ENCODE data around the gene ZC3HAV1L. TPM values are rescaled to one million over a fixed set of nuclear protein-coding genes. Genes with fewer than 3 reads are reported as not detected.

Gene ZC3HAV1L
- total and polyA plus RNA-seq, 3 donors from 2014 or later, result 2.5 to 22.6 (median 22.4) TPM

GRCh38 chr7:139072796-139073195 is 37.0 kb upstream of the ZC3HAV1L start:
- no peaks in the 10 kb centered on the region for H3K4me1 ChIP-seq
- intact Hi-C loops (cut with DNase I; ENCODE audit: low total_unique reads), result no loop called here
- no peak overlapping the region for H3K27ac ChIP-seq
- DNase-seq, result no peak
- H3K36me3 ChIP-seq (ENCODE audit: low read depth, missing control alignments), result no peaks in the 10 kb centered on the region
- H3K4me3 ChIP-seq, result no peak overlapping the region
- no peaks in the 10 kb centered on the region for H3K27me3 ChIP-seq
- TF ChIP-seq CTCF (IDR thresholded peaks at IDR 0.05) (no peak), POLR2A (IDR thresholded peaks at IDR 0.05) (no peak)
- 76 to 85% methylated on average over 8 of the region's 8 CpGs for WGBS, 2 donors
- no peaks in the 10 kb centered on the region for H3K9me3 ChIP-seq

- Histone ChIP-seq H3K36me3 (ENCODE audit: low read depth, missing control alignments) (no peaks in the 10 kb centered on the region), H3K4me3 (no peak overlapping the region), H3K4me1 (no peaks in the 10 kb centered on the region), H3K27me3 (no peaks in the 10 kb centered on the region), H3K9me3 (no peaks in the 10 kb centered on the region), H3K27ac (no peak overlapping the region)
- DNase-seq, result no peak
- WGBS, 2 donors, result 75 to 88% methylated on average over 2 to 3 of the region's 3 CpGs
- TF ChIP-seq CTCF (IDR thresholded peaks at IDR 0.05), result no peak
- no peak for TF ChIP-seq POLR2A (IDR thresholded peaks at IDR 0.05)
- intact Hi-C loops (cut with DNase I; ENCODE audit: low total_unique reads), result no loop called here
Observed at GRCh38 chr7:139071680-139072079, 35.8 kb upstream of the ZC3HAV1L start.

- H3K27me3 ChIP-seq, result no peaks in the 10 kb centered on the region
- intact Hi-C loops (cut with DNase I; ENCODE audit: low total_unique reads), result no loop called here
- no peak for TF ChIP-seq CTCF (IDR thresholded peaks at IDR 0.05)
- H3K27ac ChIP-seq, result no peak overlapping the region
- no peaks in the 10 kb centered on the region for H3K4me1 ChIP-seq
- DNase-seq, result no peak
- no peak overlapping the region for H3K4me3 ChIP-seq
- 95 to 96% methylated on average over 9 of the region's 9 CpGs for WGBS, 2 donors
- H3K36me3 ChIP-seq (ENCODE audit: low read depth, missing control alignments), result no peaks in the 10 kb centered on the region
- H3K9me3 ChIP-seq, result no peaks in the 10 kb centered on the region
Observed at GRCh38 chr7:139068544-139069399, 32.9 kb upstream of the ZC3HAV1L start.

- whole genome bisulfite sequencing, 2 donors, result 83 to 90% methylated on average over 9 of the region's 9 CpGs
- Histone ChIP-seq H3K9me3 (no peaks in the 10 kb centered on the region), H3K36me3 (ENCODE audit: low read depth, missing control alignments) (no peaks in the 10 kb centered on the region), H3K27ac (no peak overlapping the region), H3K4me1 (no peaks in the 10 kb centered on the region), H3K4me3 (no peak overlapping the region), H3K27me3 (no peaks in the 10 kb centered on the region)
- intact Hi-C loops (cut with DNase I; ENCODE audit: low total_unique reads), result no loop called here
- no peak for DNase-seq
- TF ChIP-seq CTCF (IDR thresholded peaks at IDR 0.05) (no peak), POLR2A (IDR thresholded peaks at IDR 0.05) (no peak)
Observed at GRCh38 chr7:139066315-139066714, 30.5 kb upstream of the ZC3HAV1L start.

- H3K4me1 ChIP-seq, result no peaks in the 10 kb centered on the region
- H3K36me3 ChIP-seq (ENCODE audit: low read depth, missing control alignments), result no peaks in the 10 kb centered on the region
- no peak for DNase-seq
- no peak overlapping the region for H3K27ac ChIP-seq
- TF ChIP-seq POLR2A (IDR thresholded peaks at IDR 0.05), result no peak
- TF ChIP-seq CTCF (IDR thresholded peaks at IDR 0.05), result no peak
- no peaks in the 10 kb centered on the region for H3K27me3 ChIP-seq
- WGBS, 2 donors, result 92 to 93% methylated on average over 11 of the region's 11 CpGs
- no peaks in the 10 kb centered on the region for H3K9me3 ChIP-seq
- no peak overlapping the region for H3K4me3 ChIP-seq
- intact Hi-C loops (cut with DNase I; ENCODE audit: low total_unique reads), result no loop called here
Observed at GRCh38 chr7:139065323-139065722, 29.5 kb upstream of the ZC3HAV1L start.

All from testis (tissue), 3 donors.